HFF-Myc (cell line): Measurements from ENCODE around the gene EFCAB12.
"Not testable (repeated sequence)": the region's sequence is repeated elsewhere in the genome, so short reads cannot be mapped to it uniquely, and the experiment has no call there.

Experiments used
- DNase-seq: peaks from one replicate; pipeline ENCODE4 v3.0.0-alpha.2; 2011; ENCODE audit warnings: low read depth; ENCODE audit errors: extremely low read depth
- H3K4me3 ChIP-seq: replicated peaks from 2 replicates; pipeline ENCODE4 v1.5.1; 2011; ENCODE audit warnings: low read depth, mild to moderate bottlenecking, control low read depth, low read length
- TF ChIP-seq, protein P1 (sequence below): IDR thresholded peaks from 2 replicates; pipeline ENCODE4 v1.5.1; 2012; ENCODE audit warnings: mild to moderate bottlenecking, low read depth, low read length, control low read depth; ENCODE audit errors: missing control alignments

Gene EFCAB12

DNA sequence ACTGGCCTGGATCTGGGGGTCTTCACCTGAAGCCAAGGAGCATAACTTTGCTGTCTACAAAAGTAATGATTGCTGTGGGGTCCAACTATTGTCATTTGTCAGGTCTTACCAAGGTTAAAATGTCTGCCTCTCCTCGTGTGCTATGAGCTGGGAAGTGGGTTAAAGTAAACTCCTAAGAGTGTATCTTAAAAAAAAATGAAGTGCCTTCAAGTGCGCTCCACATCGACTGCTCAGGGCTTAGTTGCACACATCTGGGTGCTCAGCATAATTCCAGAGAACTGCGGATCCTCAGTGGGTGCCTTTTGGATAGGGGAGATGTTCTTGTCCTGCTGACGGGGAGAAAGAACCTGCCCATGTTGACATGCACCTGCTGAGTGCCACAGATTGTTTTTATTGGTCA lies 40.9 kb downstream of the EFCAB12 start:
- no peak for DNase-seq
- TF ChIP-seq, protein P1, sequence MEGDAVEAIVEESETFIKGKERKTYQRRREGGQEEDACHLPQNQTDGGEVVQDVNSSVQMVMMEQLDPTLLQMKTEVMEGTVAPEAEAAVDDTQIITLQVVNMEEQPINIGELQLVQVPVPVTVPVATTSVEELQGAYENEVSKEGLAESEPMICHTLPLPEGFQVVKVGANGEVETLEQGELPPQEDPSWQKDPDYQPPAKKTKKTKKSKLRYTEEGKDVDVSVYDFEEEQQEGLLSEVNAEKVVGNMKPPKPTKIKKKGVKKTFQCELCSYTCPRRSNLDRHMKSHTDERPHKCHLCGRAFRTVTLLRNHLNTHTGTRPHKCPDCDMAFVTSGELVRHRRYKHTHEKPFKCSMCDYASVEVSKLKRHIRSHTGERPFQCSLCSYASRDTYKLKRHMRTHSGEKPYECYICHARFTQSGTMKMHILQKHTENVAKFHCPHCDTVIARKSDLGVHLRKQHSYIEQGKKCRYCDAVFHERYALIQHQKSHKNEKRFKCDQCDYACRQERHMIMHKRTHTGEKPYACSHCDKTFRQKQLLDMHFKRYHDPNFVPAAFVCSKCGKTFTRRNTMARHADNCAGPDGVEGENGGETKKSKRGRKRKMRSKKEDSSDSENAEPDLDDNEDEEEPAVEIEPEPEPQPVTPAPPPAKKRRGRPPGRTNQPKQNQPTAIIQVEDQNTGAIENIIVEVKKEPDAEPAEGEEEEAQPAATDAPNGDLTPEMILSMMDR = no peak

DNA sequence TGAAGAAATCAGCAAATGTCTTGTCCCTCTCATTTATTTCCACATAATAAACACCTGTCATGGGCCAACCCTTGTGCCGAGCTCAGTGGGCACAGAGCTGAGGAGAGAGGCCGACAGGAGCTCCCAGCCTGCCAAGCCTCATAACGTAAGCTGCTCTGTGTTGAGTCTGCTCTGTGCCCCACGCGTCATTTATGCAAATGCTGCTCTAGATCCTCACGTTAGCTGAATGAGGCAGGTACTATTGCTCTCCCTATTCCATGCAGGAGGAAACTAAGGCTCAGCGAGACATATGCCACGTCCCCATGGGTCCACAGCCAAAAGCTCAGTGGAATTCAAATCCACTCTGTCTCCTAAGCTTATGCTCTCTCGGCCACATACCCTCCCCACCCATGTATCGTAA lies 41.5 kb downstream of the EFCAB12 start:
- TF ChIP-seq, protein P1 = no peak
- no peak for DNase-seq
- H3K4me3 ChIP-seq = no peak overlapping the region

More for the DNA sequence above, 40.9 kb downstream of the EFCAB12 start:
- H3K4me3 ChIP-seq = no peak overlapping the region

DNA sequence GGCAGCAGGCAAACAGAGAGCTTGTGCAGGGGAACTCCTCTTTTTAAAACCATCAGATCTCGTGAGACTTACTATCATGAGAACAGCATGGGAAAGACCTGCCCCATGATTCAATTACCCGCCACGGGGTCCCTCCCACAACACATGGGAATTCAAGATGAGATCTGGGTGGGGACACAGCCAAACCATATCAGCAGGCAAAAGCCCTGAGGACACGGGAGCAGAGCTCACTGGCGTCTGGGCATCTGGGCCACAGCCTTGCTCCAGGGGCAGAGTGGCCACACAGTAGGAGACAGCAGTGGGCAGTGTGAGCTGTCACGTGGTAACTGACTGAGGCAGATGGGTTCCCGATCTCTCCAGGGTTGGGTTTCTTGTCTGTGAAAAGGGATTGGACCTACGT lies 42.9 kb downstream of the EFCAB12 start:
- DNase-seq = peak; percentile 26
- H3K4me3 ChIP-seq = not testable (repeated sequence)

DNA sequence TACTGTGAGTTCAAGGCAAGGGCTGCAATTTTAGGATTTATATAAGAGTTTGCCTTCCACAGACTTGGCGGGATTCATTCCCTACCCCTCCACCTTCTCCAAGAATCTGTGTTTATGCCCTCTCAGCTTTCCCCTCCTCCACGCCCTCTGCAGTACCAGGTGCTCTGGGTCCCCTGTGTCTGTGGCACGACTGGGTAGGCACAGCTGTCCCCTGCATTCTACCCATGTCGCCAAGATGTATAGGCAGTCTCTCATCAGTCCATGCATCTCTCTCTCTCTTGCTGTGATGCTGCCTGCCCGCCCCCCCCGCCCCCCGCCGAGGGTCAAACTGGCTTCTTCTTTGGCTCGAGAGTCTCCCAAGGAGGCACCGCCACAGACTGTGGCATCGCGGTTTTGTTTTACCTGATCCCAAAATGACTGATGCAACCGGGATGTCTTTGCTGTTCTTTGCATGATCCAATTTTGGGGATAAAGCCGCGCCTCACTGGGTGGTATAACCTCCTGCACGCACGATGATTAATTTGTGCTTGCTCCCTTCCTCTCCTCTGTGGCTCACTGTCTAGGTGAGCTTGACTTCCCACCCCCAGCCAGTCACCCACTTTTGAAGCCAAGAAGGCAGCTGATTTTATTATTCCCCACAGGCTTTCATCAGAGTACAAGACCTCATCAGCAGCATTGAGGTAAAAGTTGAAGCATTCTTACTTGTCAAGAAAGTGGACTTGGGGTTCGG lies 43.7 kb downstream of the EFCAB12 start:
- DNase-seq = no peak
- no peak overlapping the region for H3K4me3 ChIP-seq
- TF ChIP-seq, protein P1 = no peak

DNA sequence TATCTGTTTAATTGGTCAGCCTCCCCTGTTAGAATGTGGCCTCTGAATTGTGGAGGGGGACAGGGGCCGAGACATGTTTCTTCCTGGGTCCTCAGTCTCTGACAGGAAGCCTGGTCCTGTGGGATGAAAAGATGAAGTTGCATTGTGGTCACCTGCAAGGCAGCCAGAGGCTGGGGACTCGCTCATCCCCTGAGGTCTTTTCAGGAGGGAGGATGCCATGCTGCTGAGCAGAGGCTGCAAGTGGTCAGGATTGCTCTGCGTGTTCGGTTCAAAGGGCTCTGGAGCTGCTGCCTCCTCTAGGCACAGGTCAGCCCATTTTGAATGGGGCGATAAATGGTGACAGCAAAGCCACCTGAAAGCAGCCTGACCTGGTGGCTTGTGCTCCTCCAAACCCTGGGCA lies 44.3 kb downstream of the EFCAB12 start:
- DNase-seq, H3K4me3 ChIP-seq: not testable (repeated sequence)

DNA sequence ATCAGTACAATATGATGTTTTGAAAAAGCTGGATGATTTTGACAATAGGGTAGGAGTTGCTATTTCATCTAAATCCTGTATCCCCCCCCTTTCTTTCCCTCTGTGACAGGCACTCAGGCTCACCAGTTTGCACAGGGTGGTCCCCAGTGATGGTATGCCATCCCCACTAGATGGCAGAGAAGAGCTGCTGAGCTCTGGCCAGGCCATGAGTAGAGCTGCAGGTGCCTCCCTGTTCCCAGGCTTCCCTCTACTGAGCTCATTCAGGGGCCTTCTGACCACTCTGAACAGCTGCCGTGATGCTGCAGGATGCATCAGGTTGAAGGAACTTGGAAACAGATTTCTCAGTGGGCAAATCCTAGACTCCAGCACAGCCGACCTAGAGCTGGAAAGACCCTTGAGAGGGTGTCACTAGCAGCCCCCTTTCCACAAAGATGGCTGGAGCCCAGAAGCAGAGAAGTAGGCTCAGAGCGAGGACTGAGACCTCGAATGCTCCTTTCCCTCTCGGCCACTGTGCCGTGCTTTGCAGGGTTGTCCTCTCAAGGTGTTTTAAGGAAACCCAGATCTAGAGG lies 45.1 kb downstream of the EFCAB12 start:
- TF ChIP-seq, protein P1 = peak; percentile 92
- peak; percentile 57 for DNase-seq
- H3K4me3 ChIP-seq = no peak overlapping the region

DNA sequence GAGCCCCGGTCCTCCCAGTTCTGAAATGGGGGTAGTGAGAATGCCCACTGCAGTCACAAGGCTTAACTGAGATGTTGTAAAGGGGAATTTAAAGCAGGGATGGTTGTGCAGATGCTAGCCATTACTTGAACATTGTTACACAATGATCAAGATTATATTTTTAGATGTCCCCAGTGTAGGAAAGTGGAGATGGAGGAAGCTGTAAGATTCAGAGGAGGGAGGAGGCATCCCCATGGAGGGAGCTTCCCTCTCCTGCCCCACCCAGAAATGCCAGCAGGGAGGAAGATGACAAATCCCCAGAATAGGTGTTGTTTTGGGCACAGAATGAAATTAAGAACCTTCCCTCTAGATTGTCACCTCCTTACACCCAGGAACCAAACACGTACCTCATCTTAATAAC lies 46.1 kb downstream of the EFCAB12 start:
- TF ChIP-seq, protein P1 = no peak
- DNase-seq = no peak
- no peak overlapping the region for H3K4me3 ChIP-seq
